Naive B cell (primary cell): Measurements from ENCODE around the gene GRM3. TPM values are rescaled to one million over a fixed set of nuclear protein-coding genes. Genes with fewer than 3 reads are reported as not detected.
A peak's percentile ranks its signal among the peaks of the same experiment; 100 is the strongest.
"Not testable (repeated sequence)": the region's sequence is repeated elsewhere in the genome, so short reads cannot be mapped to it uniquely, and the experiment has no call there.

Experiments
- ATAC-seq, 2 donors: fragments of 150-1000 bp; cut with Tn5 transposase; 2 replicates each; pipeline ENCODE4 v1.10.0; 2021; ENCODE audit warnings: low read depth in 2 of 2, mild to moderate bottlenecking in 2 of 2, moderate library complexity in 2 of 2
- DNase-seq: peaks from one replicate; pipeline ENCODE4 v3.0.0; 2022
- H3K27ac Mint-ChIP-seq, 6 donors: one replicate each; pipeline ENCODE4 v1.8.0; 2020 to 2022; ENCODE audit warnings: mild to moderate bottlenecking in 6 of 6, mixed read lengths in 6 of 6, moderate library complexity in 5 of 6, inconsistent platforms in 2 of 6
- H3K27me3 Mint-ChIP-seq, 3 donors: one replicate each; pipeline ENCODE4 v1.8.0; 2021 to 2022; ENCODE audit warnings: mixed read lengths in 3 of 3, mild to moderate bottlenecking in 1 of 3
- H3K36me3 Mint-ChIP-seq, 2 donors: one replicate each; pipeline ENCODE4 v1.8.0; 2020 to 2022; ENCODE audit warnings: mixed read lengths in 2 of 2, inconsistent platforms in 1 of 2, mild to moderate bottlenecking in 1 of 2
- H3K4me1 Mint-ChIP-seq, 3 donors: one replicate each; pipeline ENCODE4 v1.8.0; 2020 to 2022; ENCODE audit warnings: mixed read lengths in 3 of 3, inconsistent platforms in 1 of 3, mild to moderate bottlenecking in 1 of 3, moderate library complexity in 1 of 3
- H3K4me3 Mint-ChIP-seq, 8 donors: one replicate each; pipeline ENCODE4 v1.8.0; 2020 to 2022; ENCODE audit warnings: mild to moderate bottlenecking in 8 of 8, mixed read lengths in 8 of 8, moderate library complexity in 8 of 8, inconsistent platforms in 2 of 8
- H3K9me3 Mint-ChIP-seq, 7 donors: one replicate each; pipeline ENCODE4 v1.8.0; 2020 to 2022; ENCODE audit warnings: mixed read lengths in 7 of 7, mild to moderate bottlenecking in 5 of 7, inconsistent platforms in 2 of 7, moderate library complexity in 1 of 7
- polyA plus RNA-seq, 6 donors: library from polyadenylated mRNA; unstranded; fragments of 300-500 nt; fragmentation: Illumina TruSeq; gene quantifications; one replicate each; pipeline ENCODE4 v1.2.3, GENCODE V29; 2021; ENCODE audit warnings: low read depth in 6 of 6

GRM3 gene
- polyA plus RNA-seq = under 1 TPM in 2 of 6 donors, not detected in 4; 0.05 to 0.06 TPM

GRCh38 chr7:86643561-86644281 is at the start of gene GRM3:
Gene GRM3, plus strand, starts transcription at chr7:86643909. Its CDS starts 121,237 bp downstream, at chr7:86765146.
- H3K4me3 Mint-ChIP-seq = peak within 1 kb of the TSS in 1 of 8 donors; percentile 30
- H3K4me1 Mint-ChIP-seq = peaks cover 0 to 6% (median 4%) of the 10 kb centered on the region in 3 donors
- no peaks in the 10 kb centered on the region for H3K36me3 Mint-ChIP-seq
- no peaks in the 10 kb centered on the region for H3K9me3 Mint-ChIP-seq
- peaks cover 33 to 45% (median 34%) of the 10 kb centered on the region in 3 donors for H3K27me3 Mint-ChIP-seq
- no peak within 1 kb of the TSS for H3K27ac Mint-ChIP-seq
- ATAC-seq (no peak), DNase-seq (no peak)

GRCh38 chr7:86598311-86598710 is 45.4 kb upstream of the GRM3 start:
- Mint-ChIP-seq H3K4me3 (no peak overlapping the region), H3K27ac (no peak overlapping the region), H3K27me3 (no peaks in the 10 kb centered on the region), H3K4me1 (no peaks in the 10 kb centered on the region), H3K9me3 (peaks cover 0 to 4% (median 0%) of the 10 kb centered on the region in 7 donors), H3K36me3 (no peaks in the 10 kb centered on the region)
- ATAC-seq = no peak
- no peak for DNase-seq

- no peak overlapping the region for H3K4me3 Mint-ChIP-seq
- peaks cover 0 to 4% (median 2%) of the 10 kb centered on the region in 7 donors for H3K9me3 Mint-ChIP-seq
- DNase-seq = no peak
- no peak overlapping the region for H3K27ac Mint-ChIP-seq
- no peaks in the 10 kb centered on the region for H3K36me3 Mint-ChIP-seq
- ATAC-seq = no peak
- H3K4me1 Mint-ChIP-seq = no peaks in the 10 kb centered on the region
- no peaks in the 10 kb centered on the region for H3K27me3 Mint-ChIP-seq
These were observed 45.0 kb upstream of the GRM3 start for GRCh38 chr7:86598721-86599120.

DNA sequence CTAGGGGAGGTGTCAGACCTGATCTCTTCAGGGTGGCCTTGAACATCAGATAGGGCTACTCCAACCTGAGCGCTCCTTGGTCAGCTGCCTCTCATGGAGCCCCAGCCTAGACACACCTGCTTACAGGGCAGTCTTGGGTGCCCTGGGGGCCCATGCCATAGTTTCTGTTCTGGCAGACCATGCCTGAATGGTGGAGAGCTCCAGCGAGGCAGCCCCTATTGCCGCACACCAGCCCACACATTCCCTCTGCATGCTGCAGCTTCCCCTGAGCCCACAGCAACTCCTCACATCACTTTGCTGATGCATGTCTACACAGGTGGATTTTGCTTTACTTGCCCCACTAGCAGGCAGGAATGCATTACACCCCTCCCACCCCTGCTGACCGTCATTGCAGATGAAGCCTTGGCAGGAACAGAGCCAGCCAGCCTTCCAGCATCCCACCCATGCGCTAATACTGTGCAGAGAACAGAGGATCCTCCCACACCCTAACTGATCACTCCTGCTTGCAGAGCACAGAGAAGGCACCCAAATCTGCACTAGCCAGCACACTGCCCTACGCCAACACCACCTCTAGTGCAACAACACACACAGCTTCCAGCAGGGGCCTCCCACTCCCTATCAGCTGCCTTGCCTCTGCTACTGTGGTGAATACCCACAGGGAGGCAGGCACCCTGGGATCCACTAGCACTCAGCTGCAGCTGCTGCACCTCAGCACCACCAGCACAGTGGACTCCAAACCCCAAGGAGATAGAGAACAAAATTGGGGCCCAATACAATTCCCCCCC is 43.0 kb upstream of the GRM3 start:
- Mint-ChIP-seq H3K36me3 (no peaks in the 10 kb centered on the region), H3K9me3 (peaks cover 0 to 6% (median 4%) of the 10 kb centered on the region in 7 donors), H3K27ac (no peak overlapping the region), H3K4me1 (no peaks in the 10 kb centered on the region), H3K4me3 (no peak overlapping the region), H3K27me3 (no peaks in the 10 kb centered on the region)
- no peak for DNase-seq
- no peak for ATAC-seq

- Mint-ChIP-seq H3K9me3 (peaks cover 3 to 32% (median 11%) of the 10 kb centered on the region in 7 donors), H3K27ac (peak overlapping the region in 1 of 6 donors; percentile 3)
- not testable (repeated sequence) for H3K36me3 Mint-ChIP-seq, H3K4me1 Mint-ChIP-seq, ATAC-seq, H3K4me3 Mint-ChIP-seq, DNase-seq, H3K27me3 Mint-ChIP-seq
These were observed 28.0 kb upstream of the GRM3 start for GRCh38 chr7:86615711-86616110.

DNA sequence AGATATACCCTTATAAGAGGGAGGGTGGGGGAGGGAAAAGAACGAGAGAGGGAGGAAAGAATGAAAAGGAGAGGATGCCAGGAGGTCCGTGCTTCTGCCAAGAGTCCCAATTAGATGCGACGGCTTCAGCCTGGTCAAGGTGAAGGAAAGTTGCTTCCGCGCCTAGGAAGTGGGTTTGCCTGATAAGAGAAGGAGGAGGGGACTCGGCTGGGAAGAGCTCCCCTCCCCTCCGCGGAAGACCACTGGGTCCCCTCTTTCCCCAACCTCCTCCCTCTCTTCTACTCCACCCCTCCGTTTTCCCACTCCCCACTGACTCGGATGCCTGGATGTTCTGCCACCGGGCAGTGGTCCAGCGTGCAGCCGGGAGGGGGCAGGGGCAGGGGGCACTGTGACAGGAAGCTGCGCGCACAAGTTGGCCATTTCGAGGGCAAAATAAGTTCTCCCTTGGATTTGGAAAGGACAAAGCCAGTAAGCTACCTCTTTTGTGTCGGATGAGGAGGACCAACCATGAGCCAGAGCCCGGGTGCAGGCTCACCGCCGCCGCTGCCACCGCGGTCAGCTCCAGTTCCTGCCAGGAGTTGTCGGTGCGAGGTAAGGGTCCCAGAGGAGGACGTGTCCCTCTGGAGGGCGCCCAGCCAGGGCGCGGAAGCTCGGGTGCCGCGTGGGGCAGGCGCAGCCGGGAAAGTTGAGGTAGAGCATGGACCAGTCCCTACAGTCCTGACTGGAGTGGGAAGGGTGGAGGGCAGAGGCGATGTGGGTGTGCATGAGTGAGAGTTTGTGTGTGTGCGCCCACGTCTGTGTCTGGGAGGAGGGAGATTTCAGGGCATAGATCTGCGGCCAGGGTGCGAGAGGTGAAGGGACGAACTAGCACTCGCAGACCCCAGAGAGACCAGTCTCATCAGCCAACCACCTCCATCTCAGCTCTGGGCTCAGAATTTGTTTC is 844 bp downstream of the GRM3 start:
- ATAC-seq (no peak), DNase-seq (no peak)
- peaks cover 0 to 6% (median 4%) of the 10 kb centered on the region in 3 donors for H3K4me1 Mint-ChIP-seq
- H3K4me3 Mint-ChIP-seq = peak overlapping the region in 1 of 8 donors; percentile 30
- no peaks in the 10 kb centered on the region for H3K9me3 Mint-ChIP-seq
- H3K27ac Mint-ChIP-seq = no peak overlapping the region
- no peaks in the 10 kb centered on the region for H3K36me3 Mint-ChIP-seq
- H3K27me3 Mint-ChIP-seq = peaks cover 33 to 43% (median 34%) of the 10 kb centered on the region in 3 donors

DNA sequence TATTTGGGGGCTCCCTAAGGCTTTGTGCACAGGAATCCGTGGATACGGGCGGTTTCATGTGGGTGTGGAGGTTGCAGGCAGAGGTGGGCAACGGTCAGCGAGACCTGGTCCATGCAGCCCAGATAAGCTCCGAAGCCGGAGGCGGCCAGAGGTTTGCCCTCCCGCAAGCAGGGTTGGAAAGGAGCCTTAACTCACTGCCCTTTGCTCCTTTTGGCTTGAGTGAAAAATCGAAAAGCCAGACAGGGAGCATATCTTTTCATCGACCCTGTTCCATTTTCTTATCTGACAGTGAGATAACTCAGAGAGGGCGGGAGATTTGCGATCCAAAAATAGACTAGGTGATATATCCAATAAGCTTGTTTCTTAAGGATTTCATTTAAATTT is 1.5 kb downstream of the GRM3 start:
- no peak overlapping the region for H3K27ac Mint-ChIP-seq
- no peak for DNase-seq
- no peaks in the 10 kb centered on the region for H3K36me3 Mint-ChIP-seq
- H3K27me3 Mint-ChIP-seq = peaks cover 33 to 37% (median 34%) of the 10 kb centered on the region in 3 donors
- peaks cover 0 to 6% (median 4%) of the 10 kb centered on the region in 3 donors for H3K4me1 Mint-ChIP-seq
- peak overlapping the region in 1 of 8 donors; percentile 51 for H3K4me3 Mint-ChIP-seq
- ATAC-seq = no peak
- H3K9me3 Mint-ChIP-seq = no peaks in the 10 kb centered on the region

DNA sequence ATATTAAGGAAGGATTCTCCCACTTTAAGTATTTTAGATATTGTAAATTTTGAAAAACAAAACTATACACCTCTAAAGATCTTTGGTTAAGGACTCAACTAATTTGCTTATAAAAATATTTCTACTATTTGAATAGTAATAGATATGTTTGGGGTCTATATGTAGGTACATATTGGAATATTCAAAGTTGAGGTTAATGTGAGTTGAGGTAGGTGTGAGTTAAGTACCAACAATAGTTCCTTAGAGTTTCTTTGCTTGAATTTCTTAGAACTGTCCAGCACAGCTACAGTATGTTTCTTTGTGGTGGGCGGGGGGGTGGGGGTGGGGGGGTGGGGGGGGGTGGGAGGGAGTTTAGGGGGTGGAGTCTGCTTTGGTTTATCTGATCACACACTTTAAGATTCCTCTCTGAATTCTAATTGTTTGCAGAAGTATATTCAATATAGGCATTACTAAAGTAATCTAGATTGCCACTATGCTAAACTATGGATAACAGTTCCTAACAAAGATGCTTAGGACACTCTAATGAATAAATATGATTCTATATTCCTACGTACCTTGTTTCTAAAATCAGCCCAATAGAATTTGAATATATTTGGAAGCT is 2.1 kb downstream of the GRM3 start:
- no peak overlapping the region for H3K27ac Mint-ChIP-seq
- ATAC-seq (no peak), DNase-seq (no peak)
- no peak overlapping the region for H3K4me3 Mint-ChIP-seq
- H3K27me3 Mint-ChIP-seq = peaks cover 31 to 36% (median 34%) of the 10 kb centered on the region in 3 donors
- H3K9me3 Mint-ChIP-seq = no peaks in the 10 kb centered on the region
- peaks cover 0 to 6% (median 4%) of the 10 kb centered on the region in 3 donors for H3K4me1 Mint-ChIP-seq
- H3K36me3 Mint-ChIP-seq = no peaks in the 10 kb centered on the region

GRCh38 chr7:86647385-86648094 is 3.8 kb downstream of the GRM3 start:
- peaks cover 21 to 25% (median 22%) of the 10 kb centered on the region in 3 donors for H3K27me3 Mint-ChIP-seq

DNA sequence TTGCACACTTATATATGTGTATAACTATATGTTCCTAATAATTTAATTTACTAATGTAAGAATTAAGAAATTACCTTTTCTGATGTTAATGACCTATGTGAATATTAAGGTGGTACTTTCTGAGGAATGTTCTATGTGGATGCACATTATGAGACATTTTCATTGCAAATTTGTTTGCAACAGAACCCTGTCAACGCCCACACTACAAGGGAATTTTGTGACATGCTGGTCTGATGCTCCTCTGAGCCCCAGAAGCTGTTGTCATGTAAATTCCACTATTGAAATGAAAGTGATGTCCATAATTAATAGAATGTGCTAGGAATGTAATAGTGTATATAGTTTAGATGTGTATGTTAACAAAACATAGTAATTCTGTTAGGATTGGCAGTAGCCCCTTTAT is 4.5 kb downstream of the GRM3 start:
- Mint-ChIP-seq H3K9me3 (no peaks in the 10 kb centered on the region), H3K27me3 (peaks cover 19 to 20% (median 20%) of the 10 kb centered on the region in 3 donors), H3K4me1 (peaks cover 0 to 6% (median 4%) of the 10 kb centered on the region in 3 donors), H3K4me3 (no peak overlapping the region), H3K27ac (no peak overlapping the region), H3K36me3 (no peaks in the 10 kb centered on the region)
- DNase-seq (no peak), ATAC-seq (no peak)

More at GRCh38 chr7:86647385-86648094, 3.8 kb downstream of the GRM3 start:
- DNase-seq = no peak
- H3K4me3 Mint-ChIP-seq = no peak overlapping the region
- H3K4me1 Mint-ChIP-seq = peaks cover 0 to 6% (median 4%) of the 10 kb centered on the region in 3 donors
- no peak for ATAC-seq
- H3K27ac Mint-ChIP-seq = no peak overlapping the region
- no peaks in the 10 kb centered on the region for H3K36me3 Mint-ChIP-seq
- no peaks in the 10 kb centered on the region for H3K9me3 Mint-ChIP-seq

DNA sequence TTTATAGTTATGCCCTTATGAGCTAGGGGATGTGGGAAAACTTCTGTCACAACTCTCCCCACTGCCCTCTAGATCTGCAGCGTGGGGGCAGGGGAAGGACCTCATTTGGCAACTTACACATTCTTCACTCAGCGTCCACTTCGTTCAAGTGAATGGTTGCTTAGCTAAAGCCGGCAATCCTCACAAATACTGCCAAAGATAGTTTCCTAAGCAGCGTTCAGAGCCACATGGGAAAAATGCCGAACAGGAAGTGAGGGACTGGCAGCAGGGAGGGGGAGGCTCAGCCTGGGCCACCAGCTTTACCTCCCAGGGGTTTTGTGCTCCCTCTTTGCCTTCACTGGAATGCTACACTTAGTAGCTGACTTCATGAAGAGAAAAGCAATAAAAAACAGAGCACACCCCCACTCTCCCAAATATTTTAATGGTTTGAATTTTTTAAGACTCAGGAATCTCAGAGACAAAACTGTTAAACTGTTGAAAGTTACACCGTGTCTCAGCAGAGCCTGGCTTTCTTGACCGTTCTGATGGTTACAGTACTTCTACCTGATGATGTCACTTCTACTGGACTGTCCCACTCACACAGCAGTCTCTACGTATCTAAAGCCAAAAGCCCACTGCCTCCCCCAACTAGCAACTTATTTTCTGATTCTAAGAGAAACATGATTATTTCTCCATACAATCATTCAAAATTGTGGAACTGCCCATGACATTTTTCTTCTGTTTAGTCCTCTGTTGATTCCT is 10.4 kb downstream of the GRM3 start:
- Mint-ChIP-seq H3K36me3 (no peaks in the 10 kb centered on the region), H3K27ac (no peak overlapping the region), H3K4me1 (no peaks in the 10 kb centered on the region), H3K27me3 (peaks cover 0 to 8% (median 0%) of the 10 kb centered on the region in 3 donors), H3K9me3 (peaks cover 0 to 3% (median 0%) of the 10 kb centered on the region in 7 donors), H3K4me3 (no peak overlapping the region)
- no peak for DNase-seq
- no peak for ATAC-seq

GRCh38 chr7:86657948-86658347 is 14.2 kb downstream of the GRM3 start:
- DNase-seq (no peak), ATAC-seq (no peak)
- Mint-ChIP-seq H3K27me3 (peaks cover 0 to 8% (median 0%) of the 10 kb centered on the region in 3 donors), H3K9me3 (peaks cover 0 to 3% (median 0%) of the 10 kb centered on the region in 7 donors), H3K27ac (no peak overlapping the region), H3K4me1 (no peaks in the 10 kb centered on the region), H3K4me3 (no peak overlapping the region), H3K36me3 (no peaks in the 10 kb centered on the region)
